Subcutaneous abdominal adipose tissue (tissue), 5 donors: ENCODE data around the gene SLC13A5.
"Not testable (repeated sequence)": the region's sequence is repeated elsewhere in the genome, so short reads cannot be mapped to it uniquely, and the experiment has no call there.

Source experiments
- H3K27ac ChIP-seq: one replicate; pipeline ENCODE4 v1.7.0; 2013; ENCODE audit warnings: low read depth, mild to moderate bottlenecking, inconsistent platforms, low read length, moderate library complexity
- H3K27me3 ChIP-seq, 5 donors: one replicate each; pipeline ENCODE4 v1.7.0; 2013; ENCODE audit warnings: low read length in 5 of 5, inconsistent platforms in 1 of 5; ENCODE audit not compliant: control insufficient read depth in 5 of 5, insufficient read depth in 4 of 5
- H3K36me3 ChIP-seq, 5 donors: one replicate each; pipeline ENCODE4 v1.7.0; 2013; ENCODE audit warnings: low read length in 5 of 5; ENCODE audit not compliant: control insufficient read depth in 5 of 5, insufficient read depth in 5 of 5
- H3K4me1 ChIP-seq, 5 donors: one replicate each; pipeline ENCODE4 v1.7.0; 2013; ENCODE audit warnings: low read length in 5 of 5, mild to moderate bottlenecking in 3 of 5, moderate library complexity in 1 of 5; ENCODE audit not compliant: control insufficient read depth in 5 of 5, insufficient read depth in 5 of 5
- H3K4me3 ChIP-seq, 5 donors: one replicate each; pipeline ENCODE4 v1.7.0; 2013; ENCODE audit warnings: low read length in 5 of 5, low read depth in 1 of 5
- H3K9ac ChIP-seq, 5 donors: one replicate each; pipeline ENCODE4 v1.7.0; 2013; ENCODE audit warnings: low read length in 5 of 5, mild to moderate bottlenecking in 4 of 5, moderate library complexity in 3 of 5
- H3K9me3 ChIP-seq, 5 donors: one replicate each; pipeline ENCODE4 v1.7.0; 2013; ENCODE audit warnings: low read length in 5 of 5; ENCODE audit not compliant: control insufficient read depth in 5 of 5
- donor health status: healthy.
- donor health status: healthy.
- donor health status: healthy.
- donor health status: healthy.
- donor health status: healthy.

SLC13A5 gene

DNA sequence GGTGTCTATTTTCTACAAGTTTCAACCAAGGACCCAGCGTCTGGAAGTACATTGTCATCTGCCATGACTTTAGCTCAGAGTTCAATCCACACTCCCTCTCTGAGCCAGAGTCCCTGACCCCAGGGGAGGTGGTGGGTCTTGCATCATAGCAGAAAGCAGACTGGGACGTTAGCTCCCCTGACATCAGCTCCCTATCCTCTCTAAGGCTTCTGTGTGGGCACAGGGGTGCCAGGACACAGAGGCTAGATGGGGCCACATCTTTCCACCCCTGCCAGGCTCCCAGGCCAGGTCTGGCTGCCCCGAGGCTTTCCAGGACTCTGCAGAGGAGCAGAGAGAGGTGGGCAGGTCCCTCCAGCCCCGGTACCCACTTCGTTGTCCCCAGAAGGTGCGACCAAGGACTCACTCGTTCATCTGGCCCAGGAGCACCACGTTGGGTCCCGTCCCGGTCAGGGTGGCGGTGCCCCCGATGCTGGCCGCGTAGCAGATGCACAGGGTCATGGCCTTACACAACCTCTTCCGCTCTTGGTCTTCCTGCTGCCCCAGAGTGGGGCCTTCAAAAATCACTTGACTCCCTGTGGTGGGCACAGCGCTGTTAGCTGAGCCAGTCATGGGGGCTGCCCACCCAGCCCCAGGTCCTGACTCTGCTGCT is 10.5 kb downstream of the SLC13A5 start:
- Histone ChIP-seq H3K27me3 (peaks cover 3 to 26% (median 9%) of the 10 kb centered on the region in 5 donors), H3K27ac (no peak overlapping the region), H3K4me3 (no peak overlapping the region), H3K9ac (no peak overlapping the region), H3K36me3 (no peaks in the 10 kb centered on the region), H3K4me1 (no peaks in the 10 kb centered on the region), H3K9me3 (no peaks in the 10 kb centered on the region)

- H3K27me3 ChIP-seq: peaks cover 2 to 27% (median 9%) of the 10 kb centered on the region in 5 donors
- H3K4me3 ChIP-seq: no peak overlapping the region
- no peak overlapping the region for H3K9ac ChIP-seq
- no peaks in the 10 kb centered on the region for H3K9me3 ChIP-seq
- H3K27ac ChIP-seq: no peak overlapping the region
- no peaks in the 10 kb centered on the region for H3K36me3 ChIP-seq
- H3K4me1 ChIP-seq: no peaks in the 10 kb centered on the region
Measured at GRCh38 chr17:6701719-6702118, 11.4 kb downstream of the SLC13A5 start.

DNA sequence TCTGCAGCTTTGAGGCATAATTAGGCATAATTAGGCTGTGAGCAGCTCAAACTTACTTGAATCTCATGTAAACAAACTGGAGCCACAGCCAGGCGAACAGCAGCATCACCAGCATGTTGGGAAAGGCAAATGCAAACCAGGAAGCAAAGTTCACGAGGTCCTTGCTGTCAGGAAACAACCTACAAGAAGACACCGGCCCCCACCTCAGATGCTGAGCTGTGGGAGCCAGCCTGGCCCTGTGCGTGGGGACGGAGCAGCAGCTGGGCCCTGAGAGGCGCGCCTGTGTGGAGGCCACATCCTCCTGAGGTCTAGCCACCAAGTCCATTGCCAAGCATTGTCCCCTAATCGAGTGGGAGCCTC is 12.2 kb downstream of the SLC13A5 start:
- no peak overlapping the region for H3K9ac ChIP-seq
- no peak overlapping the region for H3K27ac ChIP-seq
- H3K27me3 ChIP-seq: peaks cover 0 to 22% (median 9%) of the 10 kb centered on the region in 5 donors
- H3K4me1 ChIP-seq: no peaks in the 10 kb centered on the region
- no peaks in the 10 kb centered on the region for H3K36me3 ChIP-seq
- H3K9me3 ChIP-seq: no peaks in the 10 kb centered on the region
- no peak overlapping the region for H3K4me3 ChIP-seq

DNA sequence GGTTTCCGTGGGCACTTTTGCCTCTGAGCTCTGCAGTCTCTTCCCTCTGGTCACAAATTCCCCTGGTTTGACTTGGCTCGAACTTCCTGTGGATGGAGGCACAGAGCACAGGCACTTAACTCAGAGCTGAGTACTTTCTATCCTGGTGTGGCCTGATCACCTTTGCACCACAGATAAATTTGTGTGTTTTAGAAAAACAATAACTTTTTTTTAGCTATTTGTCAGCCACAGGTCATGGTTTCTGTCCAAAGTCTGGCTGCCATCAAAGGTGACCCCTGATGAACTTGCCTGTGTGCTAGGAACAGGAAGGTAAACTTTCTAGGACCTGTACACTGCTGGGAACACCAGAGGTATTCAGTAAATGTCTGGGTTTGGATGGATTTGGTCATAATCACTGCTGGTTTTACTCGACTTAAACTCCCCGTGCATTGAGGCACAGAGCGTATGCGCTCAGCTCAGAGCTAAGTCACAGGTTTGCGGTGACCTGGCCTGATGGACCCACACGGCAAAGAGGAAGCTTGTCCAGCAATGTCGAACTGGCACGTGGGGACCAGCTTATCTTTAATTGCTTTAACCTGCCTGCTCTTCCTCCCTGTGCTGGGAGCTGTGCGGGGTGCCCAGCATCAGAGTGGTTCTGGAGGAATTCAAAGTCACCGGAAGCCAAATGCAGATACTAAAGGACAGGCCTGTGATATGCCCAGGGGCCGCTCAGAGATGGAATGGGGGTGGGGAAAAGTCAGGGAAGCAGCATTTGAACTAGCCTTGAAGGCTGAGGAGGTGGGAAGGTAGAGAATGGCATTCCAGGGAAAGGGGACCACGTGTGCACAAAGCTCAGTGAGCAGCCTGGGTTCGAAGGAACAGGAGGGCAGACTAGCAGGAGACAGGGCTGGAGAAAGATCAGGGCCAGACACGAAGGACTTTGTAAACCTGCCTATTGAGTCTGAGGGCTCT is 12.9 kb downstream of the SLC13A5 start:
- Histone ChIP-seq H3K4me3 (no peak overlapping the region), H3K36me3 (no peaks in the 10 kb centered on the region), H3K4me1 (no peaks in the 10 kb centered on the region), H3K27me3 (peaks cover 0 to 22% (median 9%) of the 10 kb centered on the region in 5 donors), H3K9me3 (no peaks in the 10 kb centered on the region), H3K9ac (no peak overlapping the region), H3K27ac (no peak overlapping the region)

DNA sequence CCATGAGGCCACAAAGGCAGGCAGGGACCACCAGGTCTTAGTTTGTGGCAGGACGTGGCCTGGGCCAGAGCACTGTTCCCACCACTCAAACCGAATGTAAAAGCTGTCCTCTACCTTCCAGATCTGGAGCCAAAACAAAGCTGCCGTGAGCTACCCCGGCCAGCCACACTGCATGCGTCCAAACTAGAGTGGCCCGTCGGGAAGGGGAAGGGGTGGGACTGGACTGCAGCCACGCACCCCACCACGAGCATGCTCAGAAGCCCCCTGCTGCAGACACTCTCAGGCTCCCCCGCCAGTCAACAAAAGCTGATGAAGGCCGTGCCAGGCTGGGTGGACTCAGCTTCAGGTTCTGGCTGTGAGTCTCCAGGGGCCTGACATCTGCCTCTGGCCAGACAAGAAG is 15.2 kb downstream of the SLC13A5 start:
- Histone ChIP-seq H3K27me3 (peaks cover 0 to 7% (median 4%) of the 10 kb centered on the region in 5 donors), H3K27ac (no peak overlapping the region), H3K36me3 (no peaks in the 10 kb centered on the region), H3K9ac (no peak overlapping the region), H3K4me3 (no peak overlapping the region), H3K9me3 (no peaks in the 10 kb centered on the region), H3K4me1 (no peaks in the 10 kb centered on the region)

- no peak overlapping the region for H3K27ac ChIP-seq
- H3K27me3 ChIP-seq: peaks cover 0 to 5% (median 0%) of the 10 kb centered on the region in 5 donors
- H3K9ac ChIP-seq: no peak overlapping the region
- no peaks in the 10 kb centered on the region for H3K4me1 ChIP-seq
- no peak overlapping the region for H3K4me3 ChIP-seq
- H3K36me3 ChIP-seq: no peaks in the 10 kb centered on the region
- no peaks in the 10 kb centered on the region for H3K9me3 ChIP-seq
Measured at GRCh38 chr17:6696906-6697305, 16.3 kb downstream of the SLC13A5 start.

DNA sequence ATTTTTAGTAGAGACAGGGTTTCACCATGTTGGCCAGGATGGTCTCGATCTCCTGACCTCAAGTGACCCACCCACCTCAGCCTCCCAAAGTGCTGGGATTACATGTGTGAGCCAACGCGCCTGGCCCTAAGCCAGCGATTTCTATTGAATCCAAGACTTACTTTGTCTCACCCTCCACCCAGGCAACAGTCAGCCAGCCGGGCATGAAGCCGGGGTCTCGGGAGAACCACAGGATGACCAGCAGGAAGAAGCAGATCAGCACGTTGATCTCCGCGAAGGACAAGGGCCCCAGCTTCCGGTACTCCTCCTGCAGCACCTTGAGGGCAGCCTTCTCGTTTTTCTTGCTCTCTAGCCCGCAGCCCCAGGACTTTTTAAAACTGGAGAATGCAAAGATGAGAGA is 17.6 kb downstream of the SLC13A5 start:
- Histone ChIP-seq H3K27me3 (peaks cover 0 to 9% (median 3%) of the 10 kb centered on the region in 5 donors), H3K4me1 (no peaks in the 10 kb centered on the region), H3K9ac (no peak overlapping the region), H3K36me3 (no peaks in the 10 kb centered on the region), H3K9me3 (no peaks in the 10 kb centered on the region), H3K27ac (no peak overlapping the region), H3K4me3 (no peak overlapping the region)

DNA sequence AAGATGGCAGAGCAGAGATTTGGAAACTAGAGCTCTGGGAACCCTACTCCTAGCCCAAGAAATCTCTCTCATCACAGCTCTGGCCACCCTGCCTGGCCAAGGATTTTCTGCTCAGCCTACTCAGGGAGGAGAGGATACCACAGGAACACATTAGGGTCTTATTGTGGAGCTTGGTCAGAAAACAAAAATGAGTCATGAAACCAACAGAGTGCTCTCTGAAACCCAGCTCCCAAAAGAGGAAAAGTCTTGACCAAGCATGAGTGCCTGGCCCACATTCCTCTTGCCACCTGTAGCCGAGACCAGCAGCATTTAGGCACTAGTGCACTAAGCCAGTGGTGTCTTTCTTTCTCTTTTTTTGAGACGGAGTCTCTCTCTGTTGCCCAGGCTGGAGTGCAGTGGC is 18.1 kb downstream of the SLC13A5 start:
- H3K9me3 ChIP-seq: no peaks in the 10 kb centered on the region
- H3K4me3 ChIP-seq: no peak overlapping the region
- peaks cover 0 to 9% (median 3%) of the 10 kb centered on the region in 5 donors for H3K27me3 ChIP-seq
- no peak overlapping the region for H3K27ac ChIP-seq
- H3K36me3 ChIP-seq: no peaks in the 10 kb centered on the region
- no peaks in the 10 kb centered on the region for H3K4me1 ChIP-seq
- no peak overlapping the region for H3K9ac ChIP-seq

DNA sequence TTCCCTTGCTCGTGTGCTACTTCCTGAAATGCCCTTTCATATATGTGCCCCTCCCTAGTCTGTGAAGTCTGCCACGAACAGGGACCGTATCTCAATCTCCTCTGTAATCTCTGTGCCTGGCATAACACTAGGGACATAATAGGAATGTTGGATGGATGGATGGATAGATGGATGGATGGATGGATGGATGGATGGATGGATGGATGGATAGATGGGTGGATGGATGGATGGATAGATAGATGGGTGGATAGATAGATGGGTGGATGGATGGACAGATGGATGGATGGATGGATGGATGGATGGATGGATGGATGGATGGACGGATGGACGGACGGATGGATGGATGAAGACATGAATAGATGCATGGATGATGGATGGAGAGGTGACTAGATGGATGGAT is 21.2 kb downstream of the SLC13A5 start:
- not testable (repeated sequence) for H3K27ac ChIP-seq

GRCh38 chr17:6691546-6691945 is 21.6 kb downstream of the SLC13A5 start:
- Histone ChIP-seq H3K27ac (no peak overlapping the region), H3K4me1 (no peaks in the 10 kb centered on the region), H3K9ac (no peak overlapping the region), H3K9me3 (no peaks in the 10 kb centered on the region), H3K36me3 (no peaks in the 10 kb centered on the region), H3K27me3 (peaks cover 0 to 9% (median under 1%) of the 10 kb centered on the region in 5 donors), H3K4me3 (no peak overlapping the region)

More for the DNA sequence above, 21.2 kb downstream of the SLC13A5 start:
- not testable (repeated sequence) for H3K9me3 ChIP-seq, H3K27me3 ChIP-seq, H3K4me1 ChIP-seq, H3K4me3 ChIP-seq, H3K36me3 ChIP-seq, H3K9ac ChIP-seq
